Posterior vena cava (tissue), 2 donors: ENCODE measurements around the gene GRIA3. TPM values are rescaled to one million over a fixed set of nuclear protein-coding genes. Genes with fewer than 3 reads are reported as not detected.
"Not testable (repeated sequence)": the region's sequence is repeated elsewhere in the genome, so short reads cannot be mapped to it uniquely, and the experiment has no call there.

Experiments used
- DNase-seq: peaks from one replicate; pipeline ENCODE4 v3.0.0-alpha.2; 2020; ENCODE audit warnings: low spot score
- intact Hi-C, 2 donors: fragments of 100-400 bp; cut with DNase I; formaldehyde crosslinking; loops; one replicate each; pipeline versions ENCODE4 v1.14.1 to v1.14.2; 2022 to 2023
- total RNA-seq, 2 donors: library from RNA; stranded (reverse); fragmentation: NEBNext Ultra II Directional; extraction: Animal tissue kit (Norgen Biotek cat#: 25700); gene quantifications; one replicate each; pipeline ENCODE4 v1.2.1, GENCODE V29; 2021
- donor health status: DM: yes; HTN: yes; CAD: no.
- donor health status: DM: yes; HTN: yes; CAD: no.

GRIA3 gene
- total RNA-seq, 2 donors from 2014 or later = 4.9 to 15.2 TPM

DNA sequence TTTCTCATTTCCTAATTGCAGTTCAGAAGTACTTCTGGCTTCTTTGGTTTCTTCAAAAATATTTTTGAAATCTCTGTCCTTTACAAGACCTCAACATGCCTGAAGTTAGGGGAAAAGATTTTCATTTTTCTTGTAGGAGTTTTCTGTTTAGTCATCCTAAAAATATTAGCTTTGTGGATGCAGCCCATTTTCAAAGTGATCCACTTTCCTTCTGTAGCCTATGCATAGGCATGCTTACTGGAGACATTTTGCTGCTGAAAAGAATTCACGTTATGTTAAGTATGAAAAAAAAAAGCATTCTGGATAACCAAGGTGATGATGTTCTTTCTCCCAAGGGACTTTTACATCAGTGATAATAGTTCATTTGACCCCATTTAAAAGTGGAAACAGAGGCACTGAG lies 303.2 kb downstream of the GRIA3 start:
- DNase-seq = no peak
- intact Hi-C loops = no loop called here

DNA sequence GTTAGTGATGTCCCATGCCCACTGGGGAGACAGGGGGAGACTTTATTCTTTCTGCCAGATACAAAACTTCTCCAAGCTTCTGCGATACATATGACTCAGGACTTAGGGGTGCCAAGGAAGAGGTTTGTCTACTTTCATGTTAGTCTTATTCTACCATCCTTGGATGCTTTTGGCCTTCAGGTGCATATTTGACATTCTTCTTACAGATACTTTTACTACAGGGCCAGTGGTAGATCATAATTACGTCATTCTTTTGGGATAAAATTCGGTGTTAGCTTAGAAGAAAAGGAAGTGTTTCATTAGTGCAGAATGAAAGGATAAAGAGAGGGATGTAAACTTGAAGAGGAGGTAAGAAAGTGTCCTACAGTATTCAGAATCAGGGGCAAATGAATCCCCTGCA lies 303.6 kb downstream of the GRIA3 start:
- intact Hi-C loops = no loop called here
- no peak for DNase-seq

DNA sequence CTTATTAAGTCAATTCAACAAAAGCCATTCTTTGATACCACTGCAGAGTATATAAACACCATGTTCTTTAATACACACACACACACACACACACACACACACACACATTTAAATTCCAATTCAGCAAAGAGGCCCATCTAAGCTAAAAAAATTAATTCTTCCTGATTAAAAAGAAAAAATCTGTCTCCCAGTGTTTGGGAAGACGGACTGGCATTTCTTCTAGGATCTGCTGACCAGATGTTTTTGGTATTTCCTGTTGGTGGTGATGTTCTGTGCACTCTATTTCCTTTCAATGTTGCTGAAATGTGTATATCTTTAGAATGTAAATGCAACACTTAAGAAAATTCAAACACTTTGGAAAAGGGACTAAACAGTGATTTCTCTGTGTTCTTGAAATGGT lies 304.9 kb downstream of the GRIA3 start:
- intact Hi-C loops = no loop called here
- no peak for DNase-seq

GRCh38 chrX:123493857-123494256 lies 309.8 kb downstream of the GRIA3 start:
- DNase-seq = no peak
- intact Hi-C loops = no loop called here

DNA sequence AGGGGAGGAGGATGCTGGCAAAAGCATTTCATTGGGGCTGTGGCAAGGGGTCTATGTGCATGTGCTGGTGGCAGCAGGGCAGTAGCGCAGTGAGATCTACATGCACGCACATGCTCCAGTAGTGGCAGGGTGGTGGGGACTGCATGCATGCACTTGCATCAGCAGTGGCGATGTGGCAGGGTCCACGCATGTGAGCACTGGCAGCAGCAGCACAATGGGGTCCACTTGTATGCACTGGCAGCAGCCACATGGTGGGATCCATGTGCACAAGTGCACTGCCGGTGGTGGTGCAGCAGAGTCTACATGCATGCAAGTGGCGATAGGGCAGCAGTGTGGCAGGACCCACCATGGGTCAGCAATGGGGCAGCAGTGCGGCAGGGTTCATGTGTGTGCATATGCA lies 315.7 kb downstream of the GRIA3 start:
- intact Hi-C loops = no loop called here
- DNase-seq = no peak

- intact Hi-C loops = no loop called here
- DNase-seq = no peak
These were observed 320.0 kb downstream of the GRIA3 start for GRCh38 chrX:123504047-123504446.

DNA sequence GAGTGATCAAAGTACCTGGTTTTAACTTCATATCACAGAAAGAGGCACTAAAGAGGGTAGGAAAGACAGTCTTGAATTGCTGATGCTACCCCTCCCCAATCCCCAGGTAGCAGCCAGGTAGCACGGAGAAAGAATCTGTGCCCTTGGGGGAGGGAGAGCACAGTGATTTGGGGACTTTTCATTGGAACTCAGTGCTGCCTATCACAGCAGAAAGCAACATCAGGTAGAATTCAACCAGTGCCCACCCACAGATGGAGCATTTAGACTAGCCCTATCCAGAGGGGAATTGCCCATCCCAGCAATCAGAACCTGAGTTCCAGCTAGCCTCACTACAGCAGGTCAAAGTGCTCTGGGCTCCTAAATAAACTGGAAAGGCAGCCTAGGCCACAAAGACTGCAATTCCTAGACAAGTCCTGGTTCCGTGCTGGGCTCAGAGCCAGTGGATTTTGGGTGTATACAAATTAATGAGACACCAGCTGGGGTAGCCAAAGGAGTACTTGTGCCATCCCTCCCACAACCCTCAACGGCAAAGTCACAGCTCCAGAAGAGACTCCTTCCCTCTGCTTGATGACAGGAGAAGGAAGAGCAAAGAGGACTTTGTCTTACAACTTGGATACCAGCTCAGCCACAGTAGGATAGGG lies 320.7 kb downstream of the GRIA3 start:
- intact Hi-C loops = no loop called here
- no peak for DNase-seq

GRCh38 chrX:123513585-123514278 lies 329.7 kb downstream of the GRIA3 start:
- intact Hi-C loops = no loop called here
- DNase-seq = no peak

- DNase-seq, intact Hi-C loops: not testable (repeated sequence)
These were observed 330.2 kb downstream of the GRIA3 start for GRCh38 chrX:123514279-123514640.

- intact Hi-C loops = no loop called here
- no peak for DNase-seq
These were observed 334.7 kb downstream of the GRIA3 start for GRCh38 chrX:123518791-123519190.

DNA sequence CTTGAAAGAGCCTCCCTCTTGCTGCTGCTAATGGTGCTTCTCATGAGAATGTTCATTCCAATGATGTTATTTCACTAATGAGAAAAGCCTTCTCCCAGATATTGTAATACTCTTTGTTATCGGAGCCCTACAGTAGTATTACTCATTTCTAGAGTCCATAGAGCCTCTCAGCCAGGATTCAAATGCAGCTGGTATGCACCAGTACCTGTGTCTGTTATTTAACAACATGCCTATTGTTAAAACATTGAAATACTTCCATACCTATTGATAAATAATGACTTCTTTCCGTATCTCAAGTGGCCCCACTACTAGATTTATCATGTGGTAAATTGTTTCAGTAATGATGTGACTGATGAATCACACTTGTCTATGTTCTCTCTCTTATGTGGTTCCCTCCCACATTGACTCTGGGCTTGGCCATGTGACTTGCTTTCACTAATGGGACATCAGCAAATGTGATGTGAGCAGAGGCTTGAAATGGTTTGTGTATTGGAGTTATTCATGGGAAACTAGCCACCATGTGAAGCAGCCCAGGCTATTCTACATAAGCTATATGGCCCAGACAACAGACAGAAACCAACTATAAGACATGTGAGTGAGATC lies 341.1 kb downstream of the GRIA3 start:
- no peak for DNase-seq
- intact Hi-C loops = no loop called here

DNA sequence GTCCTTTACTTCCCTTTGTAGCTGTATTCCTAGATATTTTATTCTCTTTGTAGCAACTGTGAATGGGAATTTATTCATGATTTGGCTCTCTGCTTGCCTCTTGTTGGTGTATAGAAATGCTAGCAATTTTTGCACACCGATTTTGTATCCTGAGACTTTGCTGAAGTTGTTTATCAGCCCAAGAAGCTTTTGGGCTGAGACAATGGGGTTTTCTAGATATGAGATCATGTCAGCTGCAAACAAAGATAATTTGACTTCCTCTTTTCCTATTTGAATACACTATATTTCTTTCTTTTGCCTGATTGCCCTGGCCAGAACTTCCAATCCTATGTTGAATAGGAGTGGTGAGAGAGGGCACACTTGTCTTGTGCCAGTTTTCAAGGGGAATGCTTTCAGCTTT lies 346.6 kb downstream of the GRIA3 start:
- intact Hi-C loops, DNase-seq: not testable (repeated sequence)
